ENCODE results near the gene PTGDS. TPM values are rescaled to one million over a fixed set of nuclear protein-coding genes. Genes with fewer than 3 reads are reported as not detected.

Gene PTGDS
- total and polyA plus RNA-seq, 12 donors, result 1,129 to 5,119 (median 3,777) TPM

- intact Hi-C loops (cut with DNase I), result loop anchor here in 1 of 10 donors (5.0 kb wide), 1 partner anchor 34 kb away; the partner anchor contains the start of gene C8G
- peaks cover 0 to 49% (median 14%) of the 10 kb centered on the region in 7 donors for H3K27me3 ChIP-seq
- no peak for ATAC-seq
- 73 to 76% methylated on average over 16 of the region's 16 CpGs for WGBS, 2 donors
- H3K4me1 ChIP-seq, result peaks cover 11 to 89% (median 63%) of the 10 kb centered on the region in 9 donors
- no peak for TF ChIP-seq CTCF (IDR thresholded peaks at IDR 0.05)
- peak in 1 of 2 donors; percentile 20 for DNase-seq
- H3K27ac ChIP-seq, result peak overlapping the region; percentile 6 to 93 (median 88)
- no peaks in the 10 kb centered on the region for H3K9me3 ChIP-seq
- no peak overlapping the region for H3K4me3 ChIP-seq
- no peaks in the 10 kb centered on the region for H3K36me3 ChIP-seq
Observed at GRCh38 chr9:136980669-136981478, 3.6 kb downstream of the PTGDS start.

- 29 to 32% methylated on average over 17 of the region's 17 CpGs for WGBS, 2 donors
- DNase-seq, result peak; percentile 78 to 87
- no peaks in the 10 kb centered on the region for H3K9me3 ChIP-seq
- intact Hi-C loops (cut with DNase I), result loop anchor here in 1 of 10 donors (5.0 kb wide), 1 partner anchor 34 kb away; the partner anchor contains the start of gene C8G
- H3K36me3 ChIP-seq, result no peaks in the 10 kb centered on the region
- H3K27ac ChIP-seq, result peak overlapping the region; percentile 40 to 93 (median 88)
- H3K27me3 ChIP-seq, result peaks cover 0 to 53% (median 15%) of the 10 kb centered on the region in 7 donors
- no peak overlapping the region for H3K4me3 ChIP-seq
- peak in 7 of 8 donors; percentile 16 to 68 (median 58) for ATAC-seq
- TF ChIP-seq CTCF (IDR thresholded peaks at IDR 0.05), result peak in 4 of 9 donors; percentile 10 to 42 (median 38)
- H3K4me1 ChIP-seq, result peaks cover 9 to 82% (median 55%) of the 10 kb centered on the region in 9 donors
Observed at GRCh38 chr9:136981588-136982231, 4.4 kb downstream of the PTGDS start.

GRCh38 chr9:136982232-136983051 is 5.1 kb downstream of the PTGDS start, which contains the start of gene LCNL1:
Gene LCNL1 (plus strand): TSS chr9:136982993. CDS start chr9:136983587, 594 bp downstream.
- peak within 1 kb of the TSS; percentile 40 to 93 (median 88) for H3K27ac ChIP-seq
- 66 to 68% methylated on average over 18 of the region's 18 CpGs for WGBS, 2 donors
- H3K4me1 ChIP-seq, result peaks cover 5 to 75% (median 47%) of the 10 kb centered on the region in 9 donors
- intact Hi-C loops (cut with DNase I), result loop anchor here in 1 of 10 donors (5.0 kb wide), 1 partner anchor 35 kb away; the partner anchor contains the start of gene C8G
- no peaks in the 10 kb centered on the region for H3K36me3 ChIP-seq
- ATAC-seq (peak in 4 of 8 donors; percentile 13 to 36 (median 19)), DNase-seq (peak in 1 of 2 donors; percentile 46)
- no peak for TF ChIP-seq CTCF (IDR thresholded peaks at IDR 0.05)
- peaks cover 0 to 45% (median 15%) of the 10 kb centered on the region in 7 donors for H3K27me3 ChIP-seq
- no peaks in the 10 kb centered on the region for H3K9me3 ChIP-seq
- H3K4me3 ChIP-seq, result no peak within 1 kb of the TSS

Measured in heart right ventricle (tissue), 16 donors.